HCT116 (cell line): Measurements from ENCODE around the gene ZNF792.

Experiments
- POLR2A ChIP-seq: IDR thresholded peaks from 2 replicates; pipeline ENCODE4 v1.7.0; 2011; ENCODE audit warnings: borderline replicate concordance; ENCODE audit not compliant: insufficient read depth, insufficient read length; ENCODE audit errors: extremely low read depth
- POLR2AphosphoS5 ChIP-seq: IDR thresholded peaks from 2 replicates; pipeline ENCODE4 v1.6.1; 2011; ENCODE audit warnings: mild to moderate bottlenecking, low read depth, low read length, moderate library complexity
- RAD21 ChIP-seq: IDR thresholded peaks from 2 replicates; pipeline ENCODE4 v1.6.1; 2012; ENCODE audit warnings: low read depth, mild to moderate bottlenecking
- YY1 ChIP-seq: IDR thresholded peaks from 2 replicates; pipeline ENCODE4 v1.6.1; 2011; ENCODE audit warnings: low read length, low read depth, moderate library complexity, mild to moderate bottlenecking; ENCODE audit not compliant: insufficient replicate concordance; ENCODE audit errors: extremely low read depth
- ZNF274 ChIP-seq: fragments of 200-500 bp; sonication (Bioruptor generic); IDR thresholded peaks from 2 replicates; pipeline ENCODE4 v1.6.1; 2014; ENCODE audit warnings: mild to moderate bottlenecking, low read depth, low read length, inconsistent platforms
- TF ChIP-seq, protein P1 (sequence below), 3 experiments: fragments of 200-600 bp in 1 of 3; sonication (generic) in 1 of 3; IDR thresholded peaks in 2 of 3; conservative IDR thresholded peaks in 1 of 3; 2 replicates each; pipeline ENCODE4 v1.5.1; 2012 to 2017; ENCODE audit warnings: low read depth in 2 of 3, low read length in 2 of 3, antibody characterized with exemption in 1 of 3, borderline replicate concordance in 1 of 3, control low read depth in 1 of 3, mild to moderate bottlenecking in 1 of 3, mixed read lengths in 1 of 3, mixed run types in 1 of 3, moderate library complexity in 1 of 3; ENCODE audit not compliant: insufficient read depth in 1 of 3

DNA sequence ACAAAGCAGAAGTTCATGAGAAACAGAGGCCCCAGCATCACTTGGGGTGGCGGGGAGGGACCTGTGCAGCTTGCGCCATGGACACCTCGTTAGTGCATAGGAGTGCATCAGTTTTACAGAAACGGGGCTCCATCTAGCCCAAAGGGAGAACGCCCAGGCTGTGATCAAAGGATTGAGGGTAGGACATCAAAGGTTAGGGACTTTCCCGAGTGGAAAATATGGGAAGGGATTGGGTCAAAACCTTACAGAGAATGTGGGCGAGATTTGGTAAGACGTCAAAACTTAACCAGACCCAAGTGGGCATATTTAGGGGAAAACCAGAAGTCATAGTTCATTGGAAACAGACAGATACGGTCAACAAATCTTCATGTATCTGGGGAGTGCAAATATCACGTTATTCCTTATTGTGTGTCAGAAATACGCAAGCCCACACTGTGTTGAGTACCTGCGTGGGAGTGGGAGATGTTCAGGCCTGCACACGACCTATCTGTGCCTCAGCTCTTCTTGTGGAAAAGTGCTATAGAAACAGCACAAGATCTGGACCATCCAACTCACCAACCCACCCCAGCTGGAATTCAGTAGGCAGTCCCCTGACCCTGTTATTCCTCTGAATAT, 26.7 kb upstream of the ZNF792 start:
- no peak for TF ChIP-seq POLR2A
- TF ChIP-seq POLR2AphosphoS5 = no peak
- TF ChIP-seq RAD21 = no peak
- TF ChIP-seq ZNF274 = no peak
- no peak for TF ChIP-seq YY1
- TF ChIP-seq, protein P1, sequence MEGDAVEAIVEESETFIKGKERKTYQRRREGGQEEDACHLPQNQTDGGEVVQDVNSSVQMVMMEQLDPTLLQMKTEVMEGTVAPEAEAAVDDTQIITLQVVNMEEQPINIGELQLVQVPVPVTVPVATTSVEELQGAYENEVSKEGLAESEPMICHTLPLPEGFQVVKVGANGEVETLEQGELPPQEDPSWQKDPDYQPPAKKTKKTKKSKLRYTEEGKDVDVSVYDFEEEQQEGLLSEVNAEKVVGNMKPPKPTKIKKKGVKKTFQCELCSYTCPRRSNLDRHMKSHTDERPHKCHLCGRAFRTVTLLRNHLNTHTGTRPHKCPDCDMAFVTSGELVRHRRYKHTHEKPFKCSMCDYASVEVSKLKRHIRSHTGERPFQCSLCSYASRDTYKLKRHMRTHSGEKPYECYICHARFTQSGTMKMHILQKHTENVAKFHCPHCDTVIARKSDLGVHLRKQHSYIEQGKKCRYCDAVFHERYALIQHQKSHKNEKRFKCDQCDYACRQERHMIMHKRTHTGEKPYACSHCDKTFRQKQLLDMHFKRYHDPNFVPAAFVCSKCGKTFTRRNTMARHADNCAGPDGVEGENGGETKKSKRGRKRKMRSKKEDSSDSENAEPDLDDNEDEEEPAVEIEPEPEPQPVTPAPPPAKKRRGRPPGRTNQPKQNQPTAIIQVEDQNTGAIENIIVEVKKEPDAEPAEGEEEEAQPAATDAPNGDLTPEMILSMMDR (IDR thresholded peaks at IDR 0.05 in 2 of 3, conservative IDR thresholded peaks at IDR 0.05 in 1 of 3; ENCODE audit: borderline replicate concordance in 1 of 3, insufficient read depth in 1 of 3, low read depth in 2 of 3, low read length in 2 of 3) = no peak
